Right lobe of liver (tissue), 6 donors: ENCODE data around the gene VPS11. TPM values are rescaled to one million over a fixed set of nuclear protein-coding genes. Genes with fewer than 3 reads are reported as not detected.

Source experiments
- ATAC-seq, 4 donors: fragments of 200-7000 bp; cut with Tn5 transposase; one replicate each; pipeline ENCODE4 v1.9.1; 2020; ENCODE audit warnings: mild to moderate bottlenecking in 4 of 4, moderate library complexity in 4 of 4
- DNase-seq, 3 donors: peaks; one replicate each; pipeline ENCODE4 v3.0.0-alpha.2; 2020
- H3K27ac ChIP-seq, 3 donors: fragments of 200-600 bp; one replicate each; pipeline ENCODE4 v1.8.0; 2022
- H3K27me3 ChIP-seq, 2 donors: fragments of 200-600 bp; one replicate each; pipeline ENCODE4 v1.8.0; 2022
- H3K36me3 ChIP-seq, 4 donors: fragments of 200-600 bp; sonication (generic) in 1 of 4; one replicate each; pipeline versions ENCODE4 v1.5.1 to v1.8.0; 2017 to 2022; ENCODE audit warnings: control low read depth in 1 of 4
- H3K4me1 ChIP-seq, 4 donors: fragments of 200-600 bp; sonication (generic) in 1 of 4; one replicate each; pipeline versions ENCODE4 v1.5.1 to v1.8.0; 2017 to 2022; ENCODE audit warnings: control low read depth in 1 of 4
- H3K4me3 ChIP-seq, 3 donors: fragments of 200-600 bp; one replicate each; pipeline ENCODE4 v1.8.0; 2022
- H3K9me3 ChIP-seq, 4 donors: fragments of 200-600 bp; sonication (generic) in 1 of 4; one replicate each; pipeline versions ENCODE4 v1.5.1 to v1.8.0; 2017 to 2022; ENCODE audit warnings: control low read depth in 1 of 4
- CTCF ChIP-seq, 4 donors: fragments of 200-600 bp in 3 of 4; fragments of 450-650 bp in 1 of 4; IDR thresholded peaks; one replicate each; pipeline versions ENCODE4 v1.5.1 to v1.8.0; 2016 to 2022; ENCODE audit warnings: antibody characterized with exemption in 4 of 4, mild to moderate bottlenecking in 2 of 4
- POLR2A ChIP-seq: fragments of 450-650 bp; IDR thresholded peaks from one replicate; pipeline ENCODE4 v1.6.1; 2017; ENCODE audit warnings: antibody characterized with exemption, mild to moderate bottlenecking
- WGBS: methylation state at CpG from one replicate; pipeline ENCODE4 v1.1.6; 2018; ENCODE audit warnings: low coverage, low lambda C conversion rate; ENCODE audit not compliant: insufficient coverage; ENCODE audit errors: missing lambda C conversion rate; 5-methylcytosine and 5-hydroxymethylcytosine counted together
- intact Hi-C, 2 donors: fragments of 100-400 bp; cut with DNase I; formaldehyde crosslinking; loops; one replicate each; pipeline versions ENCODE4 v1.11.2 to v1.14.1; 2022
- total RNA-seq, 6 experiments: library from RNA; depleted of rRNA in 2 of 6; stranded (reverse); fragments of >200 nt in 2 of 6; fragmentation: NEBNext Ultra II Directional in 3 of 6; extraction: Animal tissue kit (Norgen Biotek cat#: 25700) in 3 of 6; gene quantifications; one replicate each; pipeline versions ENCODE4 v1.1.0 to v1.2.4, GENCODE V29; 2016 to 2023
- donor health status: DM: no; HTN: yes; CAD: no.
- donor health status: DM: no; HTN: no; CAD: no.
- donor health status: DM: no; HTN: no; CAD: no.
- donor health status: DM: no; HTN: yes; CAD: no.
- donor health status: DM: no; HTN: yes; CAD: no.

VPS11 gene
- total RNA-seq, 6 experiments from 2014 or later = 8.5 to 18.3 (median 11.3) TPM

GRCh38 chr11:119112314-119113020 is 44.8 kb downstream of the VPS11 start:
- WGBS = 91% methylated on average over 6 of the region's 12 CpGs
- H3K27me3 ChIP-seq = no peaks in the 10 kb centered on the region
- TF ChIP-seq CTCF (IDR thresholded peaks at IDR 0.05) = no peak
- no peak for TF ChIP-seq POLR2A
- intact Hi-C loops = no loop called here
- DNase-seq = no peak
- peaks cover 0 to 20% (median 4%) of the 10 kb centered on the region in 4 donors for H3K4me1 ChIP-seq
- H3K4me3 ChIP-seq = no peak overlapping the region
- H3K27ac ChIP-seq = no peak overlapping the region
- no peak for ATAC-seq
- H3K36me3 ChIP-seq = peaks cover 0 to 32% (median 11%) of the 10 kb centered on the region in 4 donors
- no peaks in the 10 kb centered on the region for H3K9me3 ChIP-seq

GRCh38 chr11:119113716-119114115 is 46.1 kb downstream of the VPS11 start:
- no CpG with 5 or more reads among the region's 9 CpGs for WGBS
- H3K27me3 ChIP-seq = no peaks in the 10 kb centered on the region
- TF ChIP-seq CTCF (IDR thresholded peaks at IDR 0.05) (no peak), POLR2A (no peak)
- intact Hi-C loops = no loop called here
- peaks cover 0 to 32% (median 11%) of the 10 kb centered on the region in 4 donors for H3K36me3 ChIP-seq
- no peak overlapping the region for H3K27ac ChIP-seq
- ATAC-seq (no peak), DNase-seq (no peak)
- peaks cover 0 to 11% (median 1%) of the 10 kb centered on the region in 4 donors for H3K4me1 ChIP-seq
- H3K9me3 ChIP-seq = no peaks in the 10 kb centered on the region
- H3K4me3 ChIP-seq = no peak overlapping the region

- DNase-seq (no peak), ATAC-seq (no peak)
- no peak overlapping the region for H3K4me3 ChIP-seq
- no peaks in the 10 kb centered on the region for H3K27me3 ChIP-seq
- TF ChIP-seq CTCF (IDR thresholded peaks at IDR 0.05) = no peak
- TF ChIP-seq POLR2A = no peak
- peaks cover 0 to 32% (median 11%) of the 10 kb centered on the region in 4 donors for H3K36me3 ChIP-seq
- WGBS = 40% methylated on average over 1 of the region's 5 CpGs
- intact Hi-C loops = no loop called here
- peaks cover 0 to 5% (median 0%) of the 10 kb centered on the region in 4 donors for H3K4me1 ChIP-seq
- H3K9me3 ChIP-seq = no peaks in the 10 kb centered on the region
- no peak overlapping the region for H3K27ac ChIP-seq
Measured at GRCh38 chr11:119114351-119114750, 46.7 kb downstream of the VPS11 start.

GRCh38 chr11:119115484-119116234 is 48.0 kb downstream of the VPS11 start:
- 49% methylated on average over 20 of the region's 24 CpGs for WGBS
- no peak overlapping the region for H3K4me3 ChIP-seq
- ATAC-seq = peak; percentile 73 to 90 (median 74)

GRCh38 chr11:119116235-119116594 is 48.6 kb downstream of the VPS11 start:
- intact Hi-C loops = no loop called here
- Histone ChIP-seq H3K4me3 (no peak overlapping the region), H3K27me3 (no peaks in the 10 kb centered on the region), H3K9me3 (no peaks in the 10 kb centered on the region), H3K4me1 (peaks cover 0 to 5% (median 0%) of the 10 kb centered on the region in 4 donors), H3K36me3 (peaks cover 0 to 30% (median 10%) of the 10 kb centered on the region in 4 donors), H3K27ac (peak overlapping the region in 2 of 3 donors; percentile 19 to 47)
- ATAC-seq = peak in 1 of 4 donors; percentile 3
- no peak for TF ChIP-seq CTCF (IDR thresholded peaks at IDR 0.05)
- no peak for TF ChIP-seq POLR2A
- no peak for DNase-seq
- 88% methylated on average over 2 of the region's 10 CpGs for WGBS

More at GRCh38 chr11:119115484-119116234, 48.0 kb downstream of the VPS11 start:
- intact Hi-C loops = no loop called here
- Histone ChIP-seq H3K4me1 (peaks cover 0 to 3% (median 0%) of the 10 kb centered on the region in 4 donors), H3K27ac (peak overlapping the region in 2 of 3 donors; percentile 19 to 47), H3K9me3 (no peaks in the 10 kb centered on the region), H3K36me3 (peaks cover 0 to 32% (median 11%) of the 10 kb centered on the region in 4 donors), H3K27me3 (no peaks in the 10 kb centered on the region)
- TF ChIP-seq POLR2A = no peak
- DNase-seq = peak; percentile 64 to 76 (median 70)
